ENCODE measurements around the gene MYL9.
A peak's percentile ranks its signal among the peaks of the same experiment; 100 is the strongest.

Gene MYL9

DNA sequence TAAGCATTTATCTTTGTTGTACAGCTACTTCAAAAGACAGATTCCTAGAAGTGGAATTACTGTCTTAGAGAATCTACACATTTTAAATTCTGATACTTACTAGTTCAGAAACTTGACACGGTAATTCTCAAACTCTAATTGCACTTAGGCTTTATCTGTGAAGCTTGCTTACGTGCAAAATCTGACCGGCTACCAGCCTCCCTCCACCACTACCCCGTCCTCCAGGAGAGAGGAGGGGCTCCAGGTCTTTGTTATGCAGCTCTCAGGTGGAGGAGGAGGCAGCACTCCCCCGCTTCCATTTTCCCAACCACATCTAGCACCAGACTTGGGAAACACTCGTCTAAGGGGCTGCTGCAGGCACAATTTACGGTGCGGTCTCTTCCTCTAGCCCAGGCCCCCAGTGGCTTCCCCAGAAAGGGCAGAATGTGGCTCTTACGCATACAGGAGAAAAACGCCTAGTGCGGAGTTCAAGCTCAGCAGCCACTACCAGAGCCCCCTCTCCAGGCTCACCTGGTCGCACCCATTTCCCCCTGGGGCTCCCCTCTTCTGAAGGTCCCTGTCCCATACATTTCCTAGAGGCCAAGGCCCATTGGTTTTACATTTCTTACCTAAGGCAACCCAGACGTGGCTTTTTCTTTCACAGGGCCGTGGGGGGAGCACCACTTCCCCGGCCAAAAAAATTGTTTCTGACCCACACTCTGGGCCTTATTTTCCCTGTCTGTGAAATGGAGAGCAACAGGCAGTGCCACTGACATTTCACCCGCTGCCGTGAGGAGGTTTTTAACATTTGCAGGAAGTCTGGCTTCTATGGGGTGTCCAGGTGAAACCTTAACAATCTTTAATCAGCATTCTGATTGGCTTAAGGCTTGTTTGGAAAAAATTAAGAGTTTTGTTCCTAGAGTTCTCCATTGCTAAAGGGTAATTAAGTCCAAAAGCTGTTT, 30.5 kb downstream of the MYL9 start:
- Histone ChIP-seq H3K4me2 (peak overlapping the region; percentile 79 to 96 (median 92); a peak in 20 of 22 replicates), H3K9ac (peak overlapping the region in 9 of 11 experiments; percentile 85 to 99 (median 99); a peak in 17 of 22 replicates), H3K27ac (peak overlapping the region in 9 of 11 experiments; percentile 81 to 100 (median 99); a peak in 16 of 22 replicates), H3K9me3 (replicated peaks in 1 of 11) (no peaks in the 10 kb centered on the region), H3K4me3 (peak overlapping the region in 8 of 10 experiments; percentile 87 to 98 (median 96); a peak in 14 of 20 replicates), H3K4me1 (peaks cover 18 to 36% (median 34%) of the 10 kb centered on the region in 10 experiments), H4K20me1 (peaks cover 13 to 23% (median 20%) of the 10 kb centered on the region in 11 experiments; a peak in 20 of 22 replicates), H3K27me3 (no peaks in the 10 kb centered on the region), H3K36me3 (peaks cover 0 to 13% (median 9%) of the 10 kb centered on the region in 11 experiments; a peak in 14 of 22 replicates)
- TF ChIP-seq Cebpa-rat (IDR thresholded peaks at IDR 0.05) = no peak

DNA sequence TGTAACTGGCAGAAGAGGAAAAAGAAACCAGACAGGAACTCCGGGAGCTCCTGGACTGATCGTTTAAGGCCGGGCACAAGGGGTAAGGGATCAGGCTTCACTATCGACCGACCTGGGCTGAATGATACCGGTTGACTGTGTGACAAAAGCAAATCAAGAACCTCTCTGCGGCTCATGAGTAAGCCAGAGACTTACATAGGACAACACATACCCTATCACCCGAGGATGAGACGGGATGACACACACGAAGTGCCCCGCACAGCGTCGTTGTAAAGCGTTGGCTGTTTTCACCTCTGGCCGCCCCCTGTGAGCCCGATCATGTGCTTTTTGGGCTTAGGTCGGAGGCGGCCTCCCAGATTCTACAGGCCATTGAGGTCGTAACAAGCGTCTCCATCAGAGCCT, 31.4 kb downstream of the MYL9 start:
- no peak for TF ChIP-seq Cebpa-rat (IDR thresholded peaks at IDR 0.05)

DNA sequence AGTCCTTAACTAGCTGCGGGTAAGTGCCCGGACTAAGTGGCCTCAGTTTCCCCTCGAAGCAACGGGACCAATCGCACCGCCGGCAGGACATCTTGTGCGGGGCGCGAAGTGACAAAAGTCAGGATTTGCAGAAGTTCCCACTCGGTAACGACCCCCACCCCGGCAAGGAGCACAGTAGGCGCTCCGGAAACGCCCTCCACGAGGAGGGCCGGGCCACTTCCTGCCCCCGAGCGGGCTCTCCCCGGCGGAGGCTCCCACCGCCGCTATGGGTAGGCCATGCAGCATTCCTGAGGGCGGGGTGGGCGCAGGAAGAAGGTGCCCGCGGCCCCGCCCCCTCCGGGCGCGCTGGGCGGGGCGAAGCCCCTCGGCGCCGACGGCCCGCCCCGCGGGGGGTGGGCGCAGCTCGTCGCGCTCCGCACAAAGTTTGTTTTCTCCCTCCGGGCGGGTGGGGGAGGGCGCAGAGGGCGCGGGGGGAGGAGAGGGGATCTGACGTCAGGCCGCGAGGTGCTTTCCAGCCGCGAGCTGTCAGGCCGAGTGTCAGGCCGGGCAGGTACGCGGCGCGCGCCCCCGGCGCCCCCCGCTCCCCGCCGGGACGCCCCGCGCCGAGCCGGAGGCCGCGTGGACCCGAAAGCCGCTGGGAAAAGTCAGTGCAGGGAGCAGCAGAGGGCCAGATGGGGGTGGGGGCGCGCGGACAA, 31.9 kb downstream of the MYL9 start, which contains the start of gene TGIF2:
Gene TGIF2 (plus strand): TSS at position 495 of the 695 bp plus-strand sequence. CDS start 5,178 bp downstream, outside the sequence.
- TF ChIP-seq Cebpa-rat (IDR thresholded peaks at IDR 0.05) = no peak
- peak within 1 kb of the TSS; percentile 91 to 100 (median 99) for H3K27ac ChIP-seq
- H3K36me3 ChIP-seq = peaks cover 7 to 27% (median 22%) of the 10 kb centered on the region in 11 experiments

More for the DNA sequence above, 31.4 kb downstream of the MYL9 start:
- Histone ChIP-seq H3K27ac (peak overlapping the region; percentile 81 to 100 (median 99); a peak in 21 of 22 replicates), H3K27me3 (no peaks in the 10 kb centered on the region), H4K20me1 (peaks cover 15 to 32% (median 29%) of the 10 kb centered on the region in 11 experiments; a peak in 21 of 22 replicates), H3K4me3 (peak overlapping the region; percentile 87 to 98 (median 96)), H3K4me1 (peaks cover 18 to 38% (median 34%) of the 10 kb centered on the region in 10 experiments), H3K9me3 (replicated peaks in 1 of 11) (no peaks in the 10 kb centered on the region), H3K36me3 (peaks cover 2 to 22% (median 17%) of the 10 kb centered on the region in 11 experiments; a peak in 19 of 22 replicates), H3K4me2 (peak overlapping the region; percentile 79 to 96 (median 92)), H3K9ac (peak overlapping the region; percentile 85 to 99 (median 99))

DNA sequence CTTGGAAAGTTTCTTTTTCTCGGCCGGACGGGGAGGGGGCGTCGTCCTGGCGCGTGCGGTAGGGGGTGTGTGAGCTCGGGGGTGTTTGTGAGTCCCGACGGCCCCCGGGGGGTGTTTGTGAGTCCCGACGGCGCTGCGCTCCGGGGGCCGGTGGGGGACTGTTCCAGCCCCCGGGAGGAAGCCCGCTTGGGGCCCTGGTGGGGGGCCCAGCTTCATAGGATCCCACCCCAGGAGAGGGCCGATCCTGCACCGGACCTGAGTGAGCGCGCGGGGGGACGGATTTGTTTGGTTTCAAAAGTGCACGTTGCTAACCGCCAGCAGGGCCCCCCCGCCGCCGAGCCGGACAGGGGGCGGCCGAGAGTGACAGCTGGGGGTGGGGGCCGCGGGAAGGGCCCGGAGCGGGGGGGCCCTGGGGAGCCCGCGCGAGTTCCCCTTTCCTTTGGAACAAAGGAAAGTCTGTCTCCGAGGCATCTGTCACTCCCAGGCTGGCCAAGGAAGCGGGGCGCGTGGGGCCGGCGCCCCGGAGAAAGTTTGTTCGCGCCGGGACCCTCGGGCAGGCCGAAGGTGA, 32.6 kb downstream of the MYL9 start:
- Histone ChIP-seq H3K4me3 (peak overlapping the region; percentile 87 to 98 (median 96)), H3K4me2 (peak overlapping the region; percentile 72 to 96 (median 81)), H4K20me1 (peaks cover 23 to 43% (median 41%) of the 10 kb centered on the region in 11 experiments; a peak in 21 of 22 replicates), H3K27me3 (no peaks in the 10 kb centered on the region), H3K9me3 (replicated peaks in 1 of 11) (no peaks in the 10 kb centered on the region), H3K27ac (peak overlapping the region; percentile 91 to 100 (median 99)), H3K9ac (peak overlapping the region; percentile 93 to 99 (median 99)), H3K36me3 (peaks cover 14 to 33% (median 29%) of the 10 kb centered on the region in 11 experiments), H3K4me1 (peaks cover 18 to 42% (median 34%) of the 10 kb centered on the region in 10 experiments)
- no peak for TF ChIP-seq Cebpa-rat (IDR thresholded peaks at IDR 0.05)

More for the DNA sequence above, 31.9 kb downstream of the MYL9 start, which contains the start of gene TGIF2:
- Histone ChIP-seq H3K9ac (peak within 1 kb of the TSS; percentile 93 to 99 (median 99)), H4K20me1 (peaks cover 19 to 37% (median 34%) of the 10 kb centered on the region in 11 experiments; a peak in 21 of 22 replicates), H3K27me3 (no peaks in the 10 kb centered on the region), H3K4me1 (peaks cover 18 to 42% (median 34%) of the 10 kb centered on the region in 10 experiments), H3K4me3 (peak within 1 kb of the TSS; percentile 87 to 98 (median 96)), H3K9me3 (replicated peaks in 1 of 11) (no peaks in the 10 kb centered on the region), H3K4me2 (peak within 1 kb of the TSS; percentile 87 to 99 (median 96))

DNA sequence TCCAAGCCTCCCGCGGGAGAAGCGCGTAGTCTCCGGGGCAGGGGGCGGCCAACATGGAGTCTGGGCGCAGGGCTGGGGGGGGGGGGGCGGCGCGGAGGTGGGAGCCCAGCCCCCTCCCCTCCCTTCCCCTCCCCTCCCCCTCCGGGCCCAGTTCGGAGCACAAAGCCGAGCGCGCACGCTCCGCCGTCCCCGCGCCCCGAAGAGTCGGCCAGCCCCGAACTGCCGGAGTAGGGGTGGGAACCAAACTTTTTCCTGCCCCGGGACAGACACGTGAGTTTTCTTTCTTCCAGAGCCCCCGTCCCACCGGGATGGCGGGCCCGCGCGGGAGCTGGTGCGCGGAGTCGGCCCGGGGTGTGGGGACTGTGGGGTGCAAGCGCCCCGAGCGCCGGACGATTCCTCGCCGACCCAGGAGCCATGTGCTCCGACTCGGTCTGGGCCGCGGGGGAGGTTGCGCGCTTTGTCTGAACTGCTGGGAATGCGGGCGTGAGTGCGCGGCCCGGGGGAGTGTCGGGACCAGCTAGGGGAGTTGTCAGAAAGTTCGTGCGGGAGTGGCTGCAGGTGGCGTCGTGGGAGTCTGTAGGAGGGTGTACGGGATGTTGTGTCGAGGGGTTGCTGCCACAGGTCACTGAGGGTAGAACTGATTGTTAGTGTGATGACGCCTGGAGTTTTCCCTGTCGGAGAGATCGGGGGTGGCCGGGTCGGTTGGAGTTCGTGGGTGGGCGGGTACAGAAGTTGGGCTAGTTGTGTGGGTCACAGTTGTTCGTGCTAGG, 33.2 kb downstream of the MYL9 start:
- Histone ChIP-seq H3K27ac (peak overlapping the region; percentile 91 to 100 (median 99); a peak in 21 of 22 replicates), H3K27me3 (no peaks in the 10 kb centered on the region)

DNA sequence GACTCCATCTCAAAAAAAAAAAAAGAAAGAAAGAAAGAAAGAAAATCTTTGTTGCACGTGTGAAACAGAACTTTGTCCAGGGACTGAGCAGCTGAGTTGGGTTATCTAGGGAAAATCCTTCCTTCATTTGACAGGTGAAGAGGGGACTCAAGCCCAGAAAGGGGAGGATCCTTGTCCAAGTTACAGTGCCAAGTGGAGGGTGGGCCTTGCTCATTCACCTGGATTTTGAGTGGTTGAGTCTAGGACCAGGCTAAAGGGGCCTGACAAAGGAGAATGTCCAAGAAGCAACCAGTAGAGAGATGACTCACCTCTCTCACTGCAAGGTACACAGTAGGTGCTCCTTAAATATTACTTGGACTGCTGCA, 34.7 kb downstream of the MYL9 start:
- peaks cover 18 to 42% (median 33%) of the 10 kb centered on the region in 10 experiments for H3K4me1 ChIP-seq
- peak overlapping the region in 3 of 11 experiments; percentile 99 to 100 (median 99); a peak in 5 of 22 replicates for H3K27ac ChIP-seq
- H3K4me3 ChIP-seq = peak overlapping the region in 7 of 10 experiments; percentile 87 to 98 (median 96); a peak in 13 of 20 replicates
- H3K9me3 ChIP-seq (replicated peaks in 1 of 11) = no peaks in the 10 kb centered on the region
- H4K20me1 ChIP-seq = peaks cover 23 to 65% (median 62%) of the 10 kb centered on the region in 11 experiments; a peak in 21 of 22 replicates
- H3K4me2 ChIP-seq = peak overlapping the region; percentile 82 to 99 (median 95); a peak in 21 of 22 replicates
- H3K27me3 ChIP-seq = no peaks in the 10 kb centered on the region
- peak overlapping the region in 9 of 11 experiments; percentile 93 to 99 (median 99); a peak in 13 of 22 replicates for H3K9ac ChIP-seq
- peaks cover 36 to 55% (median 51%) of the 10 kb centered on the region in 11 experiments for H3K36me3 ChIP-seq
- TF ChIP-seq Cebpa-rat (IDR thresholded peaks at IDR 0.05) = no peak

More for the DNA sequence above, 33.2 kb downstream of the MYL9 start:
- Histone ChIP-seq H3K9ac (peak overlapping the region; percentile 93 to 99 (median 99)), H3K4me3 (peak overlapping the region; percentile 87 to 98 (median 96)), H3K4me2 (peak overlapping the region; percentile 87 to 99 (median 95)), H3K9me3 (replicated peaks in 1 of 11) (no peaks in the 10 kb centered on the region), H4K20me1 (peaks cover 23 to 50% (median 47%) of the 10 kb centered on the region in 11 experiments; a peak in 21 of 22 replicates), H3K36me3 (peaks cover 20 to 40% (median 36%) of the 10 kb centered on the region in 11 experiments), H3K4me1 (peaks cover 18 to 42% (median 34%) of the 10 kb centered on the region in 10 experiments)
- TF ChIP-seq Cebpa-rat (IDR thresholded peaks at IDR 0.05) = no peak

DNA sequence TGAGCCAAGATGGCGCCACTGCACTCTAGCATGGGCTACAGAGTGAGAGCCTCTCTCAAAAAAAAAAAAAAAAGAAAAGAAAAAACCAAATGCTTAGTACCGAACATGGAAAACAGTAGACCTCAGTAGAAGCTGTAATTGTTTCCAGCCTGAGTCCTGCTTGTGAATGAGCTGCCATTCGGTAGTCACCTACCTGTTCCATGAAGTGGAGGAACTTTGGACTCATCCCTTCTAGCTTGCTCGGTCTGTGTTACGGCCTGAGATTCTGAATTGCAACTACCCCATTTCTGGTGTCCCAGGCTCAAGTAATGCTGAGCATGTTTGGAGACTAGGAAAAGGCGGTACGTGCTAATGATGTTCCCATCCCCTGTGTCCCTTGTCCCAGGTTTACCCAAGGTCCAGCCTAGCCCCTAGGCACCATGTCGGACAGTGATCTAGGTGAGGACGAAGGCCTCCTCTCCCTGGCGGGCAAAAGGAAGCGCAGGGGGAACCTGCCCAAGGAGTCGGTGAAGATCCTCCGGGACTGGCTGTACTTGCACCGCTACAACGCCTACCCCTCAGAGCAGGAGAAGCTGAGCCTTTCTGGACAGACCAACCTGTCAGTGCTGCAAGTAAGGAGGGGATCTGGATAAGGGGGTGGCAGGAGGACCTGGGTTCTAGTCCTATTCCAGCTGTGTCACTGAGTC, 37.2 kb downstream of the MYL9 start:
- no peak overlapping the region for H3K4me2 ChIP-seq
- H3K27ac ChIP-seq = no peak overlapping the region
- H3K4me1 ChIP-seq = peaks cover 18 to 37% (median 25%) of the 10 kb centered on the region in 10 experiments
- no peak for TF ChIP-seq Cebpa-rat (IDR thresholded peaks at IDR 0.05)
- H3K4me3 ChIP-seq = no peak overlapping the region
- H3K9me3 ChIP-seq (replicated peaks in 1 of 11) = no peaks in the 10 kb centered on the region
- no peaks in the 10 kb centered on the region for H3K27me3 ChIP-seq
- 0 out of 22 replicates have a peak overlapping the region, but pooled peaks of 1 of the 11 experiments have one; percentile 35 for H3K9ac ChIP-seq
- peaks cover 23 to 88% (median 85%) of the 10 kb centered on the region in 11 experiments; a peak in 21 of 22 replicates for H4K20me1 ChIP-seq
- H3K36me3 ChIP-seq = peaks cover 58 to 80% (median 75%) of the 10 kb centered on the region in 11 experiments

Data from BLaER1 treated with 17β-estradiol and CSF1 and Interleukin-3, amounts not matched to agents 10 nM and 100 nM (cell line).